Lung (tissue), 12 donors: ENCODE measurements around the gene PDIK1L. TPM values are rescaled to one million over a fixed set of nuclear protein-coding genes. Genes with fewer than 3 reads are reported as not detected.
A peak's percentile ranks its signal among the peaks of the same experiment; 100 is the strongest.

Experiments used
- ATAC-seq: fragments of 200-7000 bp; cut with Tn5 transposase; one replicate; pipeline ENCODE4 v1.9.1; 2020; ENCODE audit warnings: moderate number of reproducible peaks; ENCODE audit not compliant: insufficient read depth, low FRiP score
- DNase-seq, 3 donors: peaks; one replicate each; pipeline ENCODE4 v3.0.0-alpha.2; 2013 to 2017
- H3K27ac ChIP-seq, 2 donors: one replicate each; pipeline ENCODE4 v1.5.1; 2013; ENCODE audit warnings: mild to moderate bottlenecking in 2 of 2, moderate library complexity in 2 of 2, control low read depth in 1 of 2, inconsistent platforms in 1 of 2, low read depth in 1 of 2, low read length in 1 of 2
- H3K27me3 ChIP-seq, 3 donors: one replicate each; pipeline ENCODE4 v1.5.1; 2013; ENCODE audit warnings: low read length in 2 of 3; ENCODE audit not compliant: control insufficient read depth in 3 of 3, insufficient read depth in 3 of 3
- H3K36me3 ChIP-seq, 4 donors: one replicate each; pipeline ENCODE4 v1.5.1; 2013; ENCODE audit warnings: low read length in 4 of 4, mild to moderate bottlenecking in 1 of 4, moderate library complexity in 1 of 4; ENCODE audit not compliant: control insufficient read depth in 4 of 4, insufficient read depth in 4 of 4
- H3K4me1 ChIP-seq, 5 donors: one replicate each; pipeline ENCODE4 v1.5.1; 2013; ENCODE audit warnings: low read length in 5 of 5, mild to moderate bottlenecking in 2 of 5, moderate library complexity in 1 of 5; ENCODE audit not compliant: control insufficient read depth in 5 of 5, insufficient read depth in 5 of 5
- H3K4me3 ChIP-seq: one replicate; pipeline ENCODE4 v1.5.1; 2013; ENCODE audit warnings: mild to moderate bottlenecking, control low read depth, moderate library complexity
- H3K9ac ChIP-seq, 2 donors: one replicate each; pipeline ENCODE4 v1.5.1; 2013; ENCODE audit warnings: low read length in 2 of 2, control low read depth in 1 of 2; ENCODE audit not compliant: insufficient read depth in 1 of 2
- H3K9me3 ChIP-seq, 4 donors: one replicate each; pipeline ENCODE4 v1.5.1; 2013; ENCODE audit warnings: low read length in 3 of 4, mild to moderate bottlenecking in 1 of 4, moderate library complexity in 1 of 4; ENCODE audit not compliant: control insufficient read depth in 4 of 4, insufficient read depth in 3 of 4
- CTCF ChIP-seq: IDR thresholded peaks from 2 replicates; pipeline ENCODE4 v1.5.1; 2012; ENCODE audit warnings: mild to moderate bottlenecking; ENCODE audit errors: control extremely low read depth, extremely low read depth
- WGBS, 2 donors: extraction: QIAGEN DNeasy Blood & Tissue Kit; methylation state at CpG; one replicate each; pipeline ENCODE4 v1.1.7; 2013; 5-methylcytosine and 5-hydroxymethylcytosine counted together
- polyA plus RNA-seq, 2 donors: library from polyadenylated mRNA; stranded (reverse); fragments of 200-250 nt; gene quantifications; one replicate each; pipeline ENCODE4 v1.2.1, GENCODE V29; 2013
- total RNA-seq, 2 donors: library from RNA; depleted of rRNA in 1 of 2; stranded (reverse); fragments of >200 nt in 1 of 2; gene quantifications; one replicate each; pipeline ENCODE4 v1.2.1, GENCODE V29; 2014 to 2021
- donor health status: control.
- donor health status: control.
- donor health status: Bipolar disorder and iron deficiency.
- donor health status: healthy.
- donor health status: DM: yes; HTN: yes; CAD: no.

Gene PDIK1L
- total and polyA plus RNA-seq, 4 donors: 2.9 to 15.4 (median 6.3) TPM

- Histone ChIP-seq H3K9me3 (no peaks in the 10 kb centered on the region), H3K4me3 (no peak overlapping the region), H3K9ac (no peak overlapping the region), H3K36me3 (peaks cover 2 to 13% (median 3%) of the 10 kb centered on the region in 4 donors), H3K27me3 (no peaks in the 10 kb centered on the region), H3K27ac (peak overlapping the region in 1 of 2 donors; percentile 67), H3K4me1 (peaks cover 0 to 12% (median 3%) of the 10 kb centered on the region in 5 donors)
- ATAC-seq (peak; percentile 50), DNase-seq (peak; percentile 35 to 73 (median 56))
- TF ChIP-seq CTCF: no peak
- 31 to 45% methylated on average over 9 of the region's 9 CpGs for WGBS, 2 donors
Measured at GRCh38 chr1:26126321-26127084, 14.9 kb downstream of the PDIK1L start.

GRCh38 chr1:26127235-26128163, 15.9 kb downstream of the PDIK1L start:
- Histone ChIP-seq H3K9me3 (no peaks in the 10 kb centered on the region), H3K9ac (no peak overlapping the region), H3K4me3 (no peak overlapping the region), H3K27me3 (no peaks in the 10 kb centered on the region), H3K4me1 (peaks cover 0 to 12% (median 3%) of the 10 kb centered on the region in 5 donors), H3K27ac (peak overlapping the region in 1 of 2 donors; percentile 60), H3K36me3 (peaks cover 0 to 7% (median 0%) of the 10 kb centered on the region in 4 donors)
- ATAC-seq: no peak
- WGBS, 2 donors: 20 to 30% methylated on average over 13 of the region's 13 CpGs
- TF ChIP-seq CTCF: no peak
- no peak for DNase-seq

GRCh38 chr1:26129778-26130177, 18.2 kb downstream of the PDIK1L start:
- Histone ChIP-seq H3K36me3 (no peaks in the 10 kb centered on the region), H3K4me3 (no peak overlapping the region), H3K9me3 (no peaks in the 10 kb centered on the region), H3K4me1 (peaks cover 0 to 6% (median 6%) of the 10 kb centered on the region in 5 donors), H3K27me3 (no peaks in the 10 kb centered on the region), H3K27ac (no peak overlapping the region), H3K9ac (no peak overlapping the region)
- TF ChIP-seq CTCF: no peak
- ATAC-seq: no peak
- DNase-seq: no peak
- 96 to 97% methylated on average over 4 of the region's 4 CpGs for WGBS, 2 donors
